Activated naive CD8-positive, alpha-beta T cell treated with anti-CD3 and anti-CD28 coated beads for 36 hours (primary cell): ENCODE data around the gene FTSJ1. TPM values are rescaled to one million over a fixed set of nuclear protein-coding genes. Genes with fewer than 3 reads are reported as not detected.

Experiments used
- DNase-seq: peaks from one replicate; pipeline ENCODE4 v3.0.0; 2021
- H3K27ac Mint-ChIP-seq: one replicate; pipeline ENCODE4 v1.8.0; 2022; ENCODE audit warnings: mild to moderate bottlenecking, moderate library complexity, mixed read lengths
- H3K27me3 Mint-ChIP-seq: one replicate; pipeline ENCODE4 v1.8.0; 2022; ENCODE audit warnings: mild to moderate bottlenecking, mixed read lengths
- H3K36me3 Mint-ChIP-seq: one replicate; pipeline ENCODE4 v1.8.0; 2021; ENCODE audit warnings: mild to moderate bottlenecking, mixed read lengths
- H3K4me1 Mint-ChIP-seq: one replicate; pipeline ENCODE4 v1.8.0; 2021; ENCODE audit warnings: mixed read lengths
- H3K4me3 Mint-ChIP-seq: one replicate; pipeline ENCODE4 v1.8.0; 2022; ENCODE audit warnings: mild to moderate bottlenecking, moderate library complexity, mixed read lengths
- H3K9me3 Mint-ChIP-seq: one replicate; pipeline ENCODE4 v1.8.0; 2022; ENCODE audit warnings: mixed read lengths
- total RNA-seq, 2 experiments: library from RNA; stranded (reverse); gene quantifications; one replicate each; pipeline ENCODE4 v1.2.3, GENCODE V29; 2021

FTSJ1 gene
- total RNA-seq, 2 experiments from 2014 or later = 98.7 to 98.8 TPM

- peak; percentile 39 for DNase-seq
- Mint-ChIP-seq H3K36me3 (peaks cover 51% of the 10 kb centered on the region), H3K4me3 (peak overlapping the region; percentile 90), H3K27ac (peak overlapping the region; percentile 96), H3K4me1 (peaks cover 29% of the 10 kb centered on the region), H3K27me3 (no peaks in the 10 kb centered on the region), H3K9me3 (no peaks in the 10 kb centered on the region)
These were observed 9.3 kb upstream of the FTSJ1 start for GRCh38 chrX:48466696-48467095.

GRCh38 chrX:48467281-48467761 is 8.7 kb upstream of the FTSJ1 start:
- H3K27ac Mint-ChIP-seq = peak overlapping the region; percentile 96
- DNase-seq = no peak
- no peaks in the 10 kb centered on the region for H3K27me3 Mint-ChIP-seq
- peaks cover 29% of the 10 kb centered on the region for H3K4me1 Mint-ChIP-seq
- H3K9me3 Mint-ChIP-seq = no peaks in the 10 kb centered on the region
- H3K36me3 Mint-ChIP-seq = peaks cover 49% of the 10 kb centered on the region
- H3K4me3 Mint-ChIP-seq = peak overlapping the region; percentile 90

- no peaks in the 10 kb centered on the region for H3K9me3 Mint-ChIP-seq
- H3K27ac Mint-ChIP-seq = peak overlapping the region; percentile 96
- DNase-seq = peak; percentile 53
- peaks cover 45% of the 10 kb centered on the region for H3K36me3 Mint-ChIP-seq
- H3K4me1 Mint-ChIP-seq = peaks cover 26% of the 10 kb centered on the region
- H3K27me3 Mint-ChIP-seq = no peaks in the 10 kb centered on the region
- H3K4me3 Mint-ChIP-seq = peak overlapping the region; percentile 90
These were observed 7.7 kb upstream of the FTSJ1 start for GRCh38 chrX:48468247-48468671.

- Mint-ChIP-seq H3K4me3 (peak overlapping the region; percentile 90), H3K36me3 (peaks cover 43% of the 10 kb centered on the region), H3K9me3 (no peaks in the 10 kb centered on the region), H3K4me1 (peaks cover 24% of the 10 kb centered on the region), H3K27me3 (no peaks in the 10 kb centered on the region), H3K27ac (peak overlapping the region; percentile 96)
- DNase-seq = peak; percentile 31
These were observed 7.0 kb upstream of the FTSJ1 start for GRCh38 chrX:48468693-48469691.

- peaks cover 33% of the 10 kb centered on the region for H3K36me3 Mint-ChIP-seq
- DNase-seq = no peak
- H3K27me3 Mint-ChIP-seq = no peaks in the 10 kb centered on the region
- no peaks in the 10 kb centered on the region for H3K9me3 Mint-ChIP-seq
- H3K27ac Mint-ChIP-seq = peak within 1 kb of the TSS; percentile 96
- peak within 1 kb of the TSS; percentile 90 for H3K4me3 Mint-ChIP-seq
- peaks cover 20% of the 10 kb centered on the region for H3K4me1 Mint-ChIP-seq
These were observed 5.7 kb upstream of the FTSJ1 start, which contains the start of gene SLC38A5 for GRCh38 chrX:48470110-48470832. Gene SLC38A5, minus strand, starts transcription at chrX:48470260. Its CDS starts 2,336 bp downstream, at chrX:48467924.

GRCh38 chrX:48470833-48471118 is 5.2 kb upstream of the FTSJ1 start:
- Mint-ChIP-seq H3K27ac (no peak overlapping the region), H3K27me3 (no peaks in the 10 kb centered on the region), H3K9me3 (no peaks in the 10 kb centered on the region), H3K4me3 (no peak overlapping the region), H3K4me1 (peaks cover 17% of the 10 kb centered on the region), H3K36me3 (peaks cover 28% of the 10 kb centered on the region)
- DNase-seq = no peak

- peaks cover 21% of the 10 kb centered on the region for H3K36me3 Mint-ChIP-seq
- no peak overlapping the region for H3K4me3 Mint-ChIP-seq
- H3K27me3 Mint-ChIP-seq = no peaks in the 10 kb centered on the region
- peaks cover 16% of the 10 kb centered on the region for H3K4me1 Mint-ChIP-seq
- no peak for DNase-seq
- H3K9me3 Mint-ChIP-seq = no peaks in the 10 kb centered on the region
- no peak overlapping the region for H3K27ac Mint-ChIP-seq
These were observed 4.5 kb upstream of the FTSJ1 start for GRCh38 chrX:48471504-48471903.

GRCh38 chrX:48472225-48472624 is 3.8 kb upstream of the FTSJ1 start:
- Mint-ChIP-seq H3K4me3 (no peak overlapping the region), H3K4me1 (peaks cover 9% of the 10 kb centered on the region), H3K27ac (no peak overlapping the region), H3K36me3 (peaks cover 18% of the 10 kb centered on the region), H3K9me3 (no peaks in the 10 kb centered on the region), H3K27me3 (no peaks in the 10 kb centered on the region)
- no peak for DNase-seq

GRCh38 chrX:48472851-48473703 is 2.9 kb upstream of the FTSJ1 start:
- H3K36me3 Mint-ChIP-seq = peaks cover 18% of the 10 kb centered on the region
- no peak for DNase-seq
- H3K4me1 Mint-ChIP-seq = peaks cover 12% of the 10 kb centered on the region
- H3K27me3 Mint-ChIP-seq = no peaks in the 10 kb centered on the region
- H3K27ac Mint-ChIP-seq = no peak overlapping the region
- H3K4me3 Mint-ChIP-seq = no peak overlapping the region
- H3K9me3 Mint-ChIP-seq = no peaks in the 10 kb centered on the region

- no peak for DNase-seq
- Mint-ChIP-seq H3K9me3 (no peaks in the 10 kb centered on the region), H3K27me3 (no peaks in the 10 kb centered on the region), H3K36me3 (peaks cover 18% of the 10 kb centered on the region), H3K4me3 (no peak overlapping the region), H3K27ac (no peak overlapping the region), H3K4me1 (peaks cover 16% of the 10 kb centered on the region)
These were observed 2.4 kb upstream of the FTSJ1 start for GRCh38 chrX:48473704-48473990.

- peak overlapping the region; percentile 34 for H3K4me3 Mint-ChIP-seq
- no peak for DNase-seq
- no peaks in the 10 kb centered on the region for H3K9me3 Mint-ChIP-seq
- no peaks in the 10 kb centered on the region for H3K27me3 Mint-ChIP-seq
- peaks cover 18% of the 10 kb centered on the region for H3K4me1 Mint-ChIP-seq
- H3K36me3 Mint-ChIP-seq = peaks cover 17% of the 10 kb centered on the region
- no peak overlapping the region for H3K27ac Mint-ChIP-seq
These were observed 1.9 kb upstream of the FTSJ1 start for GRCh38 chrX:48474127-48474526.

GRCh38 chrX:48474581-48474980 is 1.4 kb upstream of the FTSJ1 start:
- no peaks in the 10 kb centered on the region for H3K27me3 Mint-ChIP-seq
- DNase-seq = no peak
- H3K4me1 Mint-ChIP-seq = peaks cover 15% of the 10 kb centered on the region
- peak overlapping the region; percentile 98 for H3K4me3 Mint-ChIP-seq
- peaks cover 18% of the 10 kb centered on the region for H3K36me3 Mint-ChIP-seq
- H3K27ac Mint-ChIP-seq = peak overlapping the region; percentile 97
- no peaks in the 10 kb centered on the region for H3K9me3 Mint-ChIP-seq

GRCh38 chrX:48475296-48475695 is 703 bp upstream of the FTSJ1 start:
- Mint-ChIP-seq H3K9me3 (no peaks in the 10 kb centered on the region), H3K4me3 (peak overlapping the region; percentile 98), H3K27me3 (no peaks in the 10 kb centered on the region), H3K36me3 (peaks cover 22% of the 10 kb centered on the region), H3K27ac (peak overlapping the region; percentile 97), H3K4me1 (peaks cover 12% of the 10 kb centered on the region)
- no peak for DNase-seq

GRCh38 chrX:48476919-48477318 is 920 bp downstream of the FTSJ1 start:
- Mint-ChIP-seq H3K9me3 (no peaks in the 10 kb centered on the region), H3K36me3 (peaks cover 27% of the 10 kb centered on the region), H3K4me1 (peaks cover 17% of the 10 kb centered on the region), H3K4me3 (peak overlapping the region; percentile 98), H3K27me3 (no peaks in the 10 kb centered on the region), H3K27ac (peak overlapping the region; percentile 97)
- DNase-seq = no peak
